A549 treated with AZD9567 at 1 μM for 4 hours (cell line): ENCODE measurements around the gene MRFAP1. TPM values are rescaled to one million over a fixed set of nuclear protein-coding genes. Genes with fewer than 3 reads are reported as not detected.

ENCODE experiments used
- total RNA-seq: library from RNA; stranded (reverse); fragments of 200-300 nt; extraction: Qiagen RNA extraction; gene quantifications from 5 replicates; pipeline ENCODE4 v1.2.3, GENCODE V29; 2022; ENCODE audit not compliant: insufficient read depth

MRFAP1 gene
- 242 to 259 TPM (median 251 TPM) in 5 replicates for total RNA-seq

GRCh38 chr4:6640292-6641163 lies at the start of gene MRFAP1:
Gene MRFAP1 (plus strand): TSS chr4:6640685. CDS start chr4:6640863, 178 bp downstream.

Other genes starting within 250 kb of the MRFAP1 start
- 29.2 to 34.3 TPM (median 30.7 TPM) in 5 replicates for gene PPP2R2C, start 168.1 kb upstream of the MRFAP1 start, total RNA-seq
- gene MAN2B2, start 65.5 kb upstream of the MRFAP1 start, total RNA-seq = 8.3 to 10.8 TPM (median 10.2 TPM) in 5 replicates
- gene S100P, start 53.2 kb downstream of the MRFAP1 start, total RNA-seq = 74.1 to 126 TPM (median 108 TPM) in 5 replicates
- gene MRFAP1L1, start 69.2 kb downstream of the MRFAP1 start, total RNA-seq = 27.7 to 35.9 TPM (median 32.4 TPM) in 5 replicates
- gene BLOC1S4, start 75.5 kb downstream of the MRFAP1 start, total RNA-seq = 13.7 to 18.7 TPM (median 16.4 TPM) in 5 replicates
- 10.4 to 15.7 TPM (median 14.1 TPM) in 5 replicates for gene KIAA0232, start 142.0 kb downstream of the MRFAP1 start, total RNA-seq